Mesendoderm (in vitro differentiated cells): ENCODE measurements around the gene WFIKKN2.
"Not testable (repeated sequence)": the region's sequence is repeated elsewhere in the genome, so short reads cannot be mapped to it uniquely, and the experiment has no call there.

Experiments used
- DNase-seq: peaks from one replicate; pipeline ENCODE4 v3.0.0; 2013
- H2AK5ac ChIP-seq: 2 replicates; pipeline ENCODE4 v1.6.1; 2013; ENCODE audit warnings: low read length, inconsistent platforms
- H2BK120ac ChIP-seq: 2 replicates; pipeline ENCODE4 v1.6.1; 2013; ENCODE audit warnings: low read depth, mild to moderate bottlenecking, low read length, moderate library complexity, mixed read lengths
- H2BK15ac ChIP-seq: replicated peaks from 2 replicates; pipeline ENCODE4 v1.6.1; 2013; ENCODE audit warnings: low read depth, mild to moderate bottlenecking, moderate library complexity
- H2BK5ac ChIP-seq: 2 replicates; pipeline ENCODE4 v1.6.1; 2013; ENCODE audit warnings: low read length, inconsistent platforms
- H3K18ac ChIP-seq: 2 replicates; pipeline ENCODE4 v1.6.1; 2013; ENCODE audit warnings: mild to moderate bottlenecking, low read length, mixed read lengths
- H3K23ac ChIP-seq: one replicate; pipeline ENCODE4 v1.6.1; 2013; ENCODE audit warnings: low read length
- H3K27ac ChIP-seq: 2 replicates; pipeline ENCODE4 v1.5.1; 2013; ENCODE audit warnings: low read depth, mild to moderate bottlenecking, inconsistent platforms, low read length, moderate library complexity
- H3K27me3 ChIP-seq: 2 replicates; pipeline ENCODE4 v1.6.1; 2013; ENCODE audit warnings: low read length, control low read depth, mild to moderate bottlenecking, inconsistent platforms; ENCODE audit not compliant: insufficient read depth, poor library complexity
- H3K36me3 ChIP-seq: 2 replicates; pipeline ENCODE4 v1.6.1; 2013; ENCODE audit warnings: low read length, inconsistent platforms; ENCODE audit not compliant: control insufficient read depth, insufficient read depth
- H3K4ac ChIP-seq: one replicate; pipeline ENCODE4 v1.6.1; 2013; ENCODE audit warnings: low read depth, mild to moderate bottlenecking, low read length, moderate library complexity
- H3K4me1 ChIP-seq: 2 replicates; pipeline ENCODE4 v1.6.1; 2013; ENCODE audit warnings: low read depth, low read length, inconsistent platforms; ENCODE audit not compliant: control insufficient read depth
- H3K4me2 ChIP-seq: 2 replicates; pipeline ENCODE4 v1.6.1; 2013; ENCODE audit warnings: low read length
- H3K4me3 ChIP-seq: 2 replicates; pipeline ENCODE4 v1.5.1; 2013; ENCODE audit warnings: mild to moderate bottlenecking, low read length
- H3K56ac ChIP-seq: one replicate; pipeline ENCODE4 v1.6.1; 2013; ENCODE audit warnings: low read length
- H3K79me1 ChIP-seq: 2 replicates; pipeline ENCODE4 v1.6.1; 2013; ENCODE audit warnings: low read length, inconsistent platforms
- H3K79me2 ChIP-seq: 2 replicates; pipeline ENCODE4 v1.6.1; 2013; ENCODE audit warnings: mild to moderate bottlenecking, low read length; ENCODE audit not compliant: control insufficient read depth, insufficient read depth
- H3K9ac ChIP-seq: 2 replicates; pipeline ENCODE4 v1.6.1; 2013; ENCODE audit warnings: low read length, inconsistent platforms
- H4K5ac ChIP-seq: one replicate; pipeline ENCODE4 v1.6.1; 2013; ENCODE audit warnings: low read length
- H4K8ac ChIP-seq: one replicate; pipeline ENCODE4 v1.6.1; 2013; ENCODE audit warnings: low read depth, mild to moderate bottlenecking, control low read depth, low read length, moderate library complexity
- whole genome bisulfite sequencing: extraction: QIAGEN DNeasy Blood & Tissue Kit; methylation state at CpG from one replicate; pipeline ENCODE4 v1.1.7; 2013; ENCODE audit warnings: low lambda C conversion rate, missing lambda C conversion rate; ENCODE audit not compliant: insufficient coverage; ENCODE audit errors: extremely low coverage; 5-methylcytosine and 5-hydroxymethylcytosine counted together

The WFIKKN2 gene

DNA sequence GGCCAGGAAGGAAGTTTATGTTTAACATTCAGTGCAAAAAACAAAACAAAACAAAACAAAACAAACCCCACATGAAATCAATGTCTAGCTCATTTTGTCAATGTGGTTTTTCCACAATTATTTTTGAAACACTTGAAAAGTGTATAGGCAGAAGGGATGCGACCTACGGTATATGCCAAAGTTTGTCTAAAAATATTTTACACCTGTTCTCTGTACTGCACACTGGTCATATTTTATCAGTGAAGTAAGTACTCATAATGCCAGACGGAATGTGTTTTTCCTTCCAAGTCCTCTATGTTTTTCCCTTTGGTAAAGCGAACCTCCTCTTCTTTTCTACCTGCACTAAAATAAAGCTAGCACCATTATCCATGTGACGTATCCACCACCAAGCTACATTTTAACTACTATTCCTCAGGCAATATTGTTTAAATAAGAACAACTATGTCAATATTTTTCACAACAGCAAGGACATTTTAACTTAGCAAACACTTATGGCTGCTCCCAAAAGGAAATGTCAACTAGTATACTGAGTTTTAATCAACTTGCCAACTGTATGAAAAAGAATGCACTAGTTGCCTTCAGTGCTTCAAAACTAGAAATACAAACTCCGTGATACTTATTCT is 20.4 kb downstream of the WFIKKN2 start:
- H2BK15ac ChIP-seq = no peak overlapping the region
- no CpG with 5 or more reads among the region's 6 CpGs for WGBS
- no peaks in the 10 kb centered on the region for H3K79me2 ChIP-seq
- H3K4me2 ChIP-seq = no peak overlapping the region
- no peak overlapping the region for H3K18ac ChIP-seq
- no peaks in the 10 kb centered on the region for H3K79me1 ChIP-seq
- no peak overlapping the region for H3K4ac ChIP-seq
- H2AK5ac ChIP-seq = no peak overlapping the region
- H3K27ac ChIP-seq = no peak overlapping the region
- no peak for DNase-seq
- H3K56ac ChIP-seq = no peak overlapping the region
- H4K8ac ChIP-seq = no peak overlapping the region
- H4K5ac ChIP-seq = no peak overlapping the region
- H2BK120ac ChIP-seq = no peak overlapping the region
- no peak overlapping the region for H3K9ac ChIP-seq
- no peak overlapping the region for H2BK5ac ChIP-seq
- no peaks in the 10 kb centered on the region for H3K36me3 ChIP-seq
- no peak overlapping the region for H3K23ac ChIP-seq
- no peaks in the 10 kb centered on the region for H3K27me3 ChIP-seq
- no peak overlapping the region for H3K4me3 ChIP-seq
- no peaks in the 10 kb centered on the region for H3K4me1 ChIP-seq

DNA sequence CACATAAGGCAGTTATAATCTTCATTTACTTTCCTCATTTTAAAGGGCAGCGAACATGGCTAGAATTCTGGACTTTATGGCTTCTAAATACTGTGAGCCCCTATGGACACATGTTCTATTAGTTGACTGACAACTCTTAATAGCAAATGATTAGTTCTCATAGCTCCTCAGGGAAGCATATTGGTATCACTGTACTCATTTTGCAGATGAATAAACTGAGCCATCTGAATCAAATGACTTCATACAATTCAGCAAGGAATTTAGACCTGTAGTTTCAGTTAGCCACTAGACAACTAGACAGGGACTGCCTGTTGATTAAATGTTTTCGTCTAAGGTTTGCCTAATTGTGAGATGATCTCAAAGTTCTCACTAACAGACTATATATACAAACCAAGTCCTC is 21.0 kb downstream of the WFIKKN2 start:
- Histone ChIP-seq H4K8ac (no peak overlapping the region), H4K5ac (no peak overlapping the region), H3K9ac (no peak overlapping the region), H2AK5ac (no peak overlapping the region), H3K18ac (no peak overlapping the region), H2BK120ac (no peak overlapping the region), H3K27me3 (no peaks in the 10 kb centered on the region), H3K79me1 (no peaks in the 10 kb centered on the region), H2BK15ac (no peak overlapping the region), H3K4me3 (no peak overlapping the region), H2BK5ac (no peak overlapping the region), H3K4ac (no peak overlapping the region), H3K4me2 (no peak overlapping the region), H3K56ac (no peak overlapping the region), H3K4me1 (no peaks in the 10 kb centered on the region), H3K36me3 (no peaks in the 10 kb centered on the region), H3K79me2 (no peaks in the 10 kb centered on the region), H3K27ac (no peak overlapping the region), H3K23ac (no peak overlapping the region)
- no peak for DNase-seq
- WGBS = no CpG with 5 or more reads among the region's 2 CpGs

DNA sequence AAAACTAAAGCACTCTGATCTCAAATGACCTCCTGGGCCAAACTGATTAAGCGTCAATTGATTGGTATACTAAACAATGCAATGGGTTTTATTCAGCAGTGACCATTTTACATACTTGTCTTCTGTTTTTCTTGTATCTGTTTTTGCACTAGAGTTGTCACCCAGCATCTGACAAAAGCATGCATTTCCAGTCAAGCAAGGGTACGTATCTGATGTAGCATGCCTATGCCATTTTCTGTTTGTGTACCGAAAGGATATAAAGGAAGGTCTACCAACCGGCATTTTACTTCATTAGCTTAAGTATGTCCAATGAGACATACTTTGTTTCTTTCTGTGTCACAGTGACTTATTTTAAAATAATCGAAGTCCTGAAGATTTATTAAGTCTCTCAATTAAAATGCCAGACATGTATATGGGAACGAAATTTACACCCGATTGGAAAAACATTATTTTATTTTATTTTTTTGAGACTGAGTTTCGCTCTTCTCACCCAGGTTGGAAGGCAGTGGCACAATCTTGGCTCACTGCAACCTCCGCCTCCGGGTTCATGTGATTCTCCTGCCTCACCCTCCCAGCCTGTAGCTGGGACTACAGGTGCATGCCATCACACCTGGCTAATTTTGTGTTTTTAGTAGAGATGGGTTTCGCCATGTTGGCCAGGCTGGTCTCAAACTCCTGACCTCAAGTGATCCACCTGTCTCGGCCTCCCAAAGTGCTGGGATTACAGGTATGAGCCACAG is 23.3 kb downstream of the WFIKKN2 start:
- no peak overlapping the region for H3K4ac ChIP-seq
- no peak overlapping the region for H2BK120ac ChIP-seq
- no peak overlapping the region for H3K56ac ChIP-seq
- peaks cover 2% of the 10 kb centered on the region for H3K79me1 ChIP-seq
- no peak overlapping the region for H2BK15ac ChIP-seq
- WGBS = no CpG with 5 or more reads among the region's 12 CpGs
- H3K4me1 ChIP-seq = no peaks in the 10 kb centered on the region
- H3K36me3 ChIP-seq = no peaks in the 10 kb centered on the region
- no peak overlapping the region for H3K23ac ChIP-seq
- H3K79me2 ChIP-seq = peaks cover 1% of the 10 kb centered on the region
- no peak overlapping the region for H3K27ac ChIP-seq
- no peaks in the 10 kb centered on the region for H3K27me3 ChIP-seq
- no peak overlapping the region for H2BK5ac ChIP-seq
- H4K5ac ChIP-seq = no peak overlapping the region
- no peak overlapping the region for H3K9ac ChIP-seq
- no peak overlapping the region for H3K18ac ChIP-seq
- no peak overlapping the region for H3K4me2 ChIP-seq
- DNase-seq = no peak
- H2AK5ac ChIP-seq = no peak overlapping the region
- no peak overlapping the region for H4K8ac ChIP-seq
- H3K4me3 ChIP-seq = no peak overlapping the region

DNA sequence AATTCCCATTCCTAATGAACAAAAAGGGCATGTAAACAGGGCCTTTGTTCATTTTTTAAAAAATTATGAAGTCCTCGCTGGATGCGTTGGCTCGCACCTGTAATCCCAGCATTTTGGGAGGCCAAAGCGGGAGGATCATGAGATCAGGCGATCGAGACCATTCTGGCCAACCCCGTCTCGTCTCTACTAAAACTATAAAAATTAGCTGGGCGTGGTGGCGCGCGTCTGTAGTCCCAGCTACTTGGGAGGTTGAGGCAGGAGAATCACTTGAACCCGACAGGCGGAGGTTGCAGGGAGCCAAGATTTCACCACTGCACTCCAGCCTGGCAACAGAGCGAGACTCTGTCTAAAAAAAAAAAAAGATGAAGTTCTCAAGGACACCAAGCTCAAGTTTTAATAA is 24.3 kb downstream of the WFIKKN2 start:
- not testable (repeated sequence) for H3K79me1 ChIP-seq, H3K36me3 ChIP-seq, H3K27ac ChIP-seq, H4K8ac ChIP-seq, H3K79me2 ChIP-seq, H2AK5ac ChIP-seq, H3K23ac ChIP-seq, H2BK120ac ChIP-seq, H3K56ac ChIP-seq, H3K9ac ChIP-seq, H3K4me1 ChIP-seq, DNase-seq, H3K18ac ChIP-seq, H3K4ac ChIP-seq, H2BK5ac ChIP-seq, H3K4me2 ChIP-seq, H2BK15ac ChIP-seq, H3K27me3 ChIP-seq, H3K4me3 ChIP-seq, H4K5ac ChIP-seq
- no CpG with 5 or more reads among the region's 15 CpGs for WGBS

DNA sequence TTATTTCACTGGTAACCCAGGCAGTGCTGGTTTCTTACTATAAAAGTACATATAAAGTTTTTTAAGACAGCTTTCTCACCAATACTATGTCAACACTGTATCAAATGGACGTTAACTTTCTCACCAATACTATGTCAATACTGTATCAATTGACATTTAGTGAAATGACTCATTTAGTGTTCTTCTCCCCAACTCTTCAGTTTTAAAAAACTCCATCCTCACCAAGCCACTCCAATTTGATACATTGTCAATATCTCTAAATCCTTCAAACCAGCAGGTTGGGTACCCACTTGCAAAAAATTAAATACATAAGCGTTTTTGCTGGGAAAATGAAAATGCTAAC is 25.9 kb downstream of the WFIKKN2 start:
- Histone ChIP-seq H3K9ac (no peak overlapping the region), H3K36me3 (no peaks in the 10 kb centered on the region), H3K23ac (no peak overlapping the region), H2BK120ac (no peak overlapping the region), H4K8ac (no peak overlapping the region), H2BK5ac (no peak overlapping the region), H2BK15ac (no peak overlapping the region), H3K4ac (no peak overlapping the region), H3K27ac (no peak overlapping the region), H3K27me3 (no peaks in the 10 kb centered on the region), H3K4me2 (no peak overlapping the region), H3K79me2 (peaks cover 2% of the 10 kb centered on the region), H2AK5ac (no peak overlapping the region), H3K79me1 (peaks cover 2% of the 10 kb centered on the region), H4K5ac (no peak overlapping the region), H3K4me1 (no peaks in the 10 kb centered on the region), H3K18ac (no peak overlapping the region), H3K4me3 (no peak overlapping the region), H3K56ac (no peak overlapping the region)
- WGBS = no CpG with 5 or more reads among the region's 2 CpGs
- DNase-seq = no peak
